22Rv1 (cell line): ENCODE data around the gene UNC5A.

Experiments
- CTCF ChIP-seq: fragments of 450-650 bp; IDR thresholded peaks from 2 replicates; pipeline ENCODE4 v1.5.1; 2017; ENCODE audit warnings: mild to moderate bottlenecking
- ZFX ChIP-seq: fragments of 450-650 bp; IDR thresholded peaks from 2 replicates; pipeline ENCODE4 v1.6.1; 2017; ENCODE audit warnings: antibody characterized with exemption, borderline replicate concordance

GRCh38 chr5:176772271-176773210, 37.8 kb upstream of the UNC5A start:
- TF ChIP-seq CTCF = no peak
- no peak for TF ChIP-seq ZFX
